ENCODE measurements around the gene TBC1D14. TPM values are rescaled to one million over a fixed set of nuclear protein-coding genes. Genes with fewer than 3 reads are reported as not detected.
A peak's percentile ranks its signal among the peaks of the same experiment; 100 is the strongest.

Gene TBC1D14, protein sequence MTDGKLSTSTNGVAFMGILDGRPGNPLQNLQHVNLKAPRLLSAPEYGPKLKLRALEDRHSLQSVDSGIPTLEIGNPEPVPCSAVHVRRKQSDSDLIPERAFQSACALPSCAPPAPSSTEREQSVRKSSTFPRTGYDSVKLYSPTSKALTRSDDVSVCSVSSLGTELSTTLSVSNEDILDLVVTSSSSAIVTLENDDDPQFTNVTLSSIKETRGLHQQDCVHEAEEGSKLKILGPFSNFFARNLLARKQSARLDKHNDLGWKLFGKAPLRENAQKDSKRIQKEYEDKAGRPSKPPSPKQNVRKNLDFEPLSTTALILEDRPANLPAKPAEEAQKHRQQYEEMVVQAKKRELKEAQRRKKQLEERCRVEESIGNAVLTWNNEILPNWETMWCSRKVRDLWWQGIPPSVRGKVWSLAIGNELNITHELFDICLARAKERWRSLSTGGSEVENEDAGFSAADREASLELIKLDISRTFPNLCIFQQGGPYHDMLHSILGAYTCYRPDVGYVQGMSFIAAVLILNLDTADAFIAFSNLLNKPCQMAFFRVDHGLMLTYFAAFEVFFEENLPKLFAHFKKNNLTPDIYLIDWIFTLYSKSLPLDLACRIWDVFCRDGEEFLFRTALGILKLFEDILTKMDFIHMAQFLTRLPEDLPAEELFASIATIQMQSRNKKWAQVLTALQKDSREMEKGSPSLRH
- 60.8 and 61.8 TPM in 2 replicates for total RNA-seq
- long read RNA-seq, full-length matches to known transcripts, result 52 of 102 reads
- long read RNA-seq, partial matches to known transcripts, result 36 of 102 reads
- long read RNA-seq, other reads (novel, unspliced or antisense), result 14 of 102 reads

GRCh38 chr4:6909113-6909969 lies at the start of gene TBC1D14:
Gene TBC1D14 (plus strand): TSS chr4:6909826. CDS start chr4:6923390, 13,564 bp downstream.
- H3K27me3 Mint-ChIP-seq, result peaks cover 12% of the 10 kb centered on the region
- H3K27ac Mint-ChIP-seq, result peak within 1 kb of the TSS; percentile 98
- H3K9me3 Mint-ChIP-seq (ENCODE audit: low read depth), result no peaks in the 10 kb centered on the region

DNA sequence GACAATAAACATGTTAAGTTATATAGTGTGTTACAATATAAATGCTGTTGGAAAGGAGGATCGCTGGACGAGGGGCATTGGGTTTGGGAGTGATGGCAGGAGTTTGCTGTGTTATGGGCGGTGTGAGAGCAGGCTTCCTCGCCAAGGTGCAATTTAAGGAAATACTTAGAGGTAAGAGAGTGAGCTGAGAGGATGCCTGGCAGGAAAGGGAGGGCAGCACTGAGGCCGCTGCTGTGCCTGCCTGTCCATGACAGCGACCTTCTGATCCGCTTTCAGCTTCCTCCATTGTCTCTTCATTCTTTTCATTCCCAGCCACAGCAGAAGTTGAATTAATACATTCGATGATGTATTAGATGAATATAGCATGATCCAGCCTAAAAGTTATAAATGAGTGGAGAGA lies 41.2 kb upstream of the TBC1D14 start:
- H3K27ac Mint-ChIP-seq, result peak overlapping the region; percentile 9
- no peak overlapping the region for H3K4me3 Mint-ChIP-seq (ENCODE audit: low read depth)
- DNase-seq (ENCODE audit: low spot score, unreplicated experiment), result no peak
- H3K9me3 Mint-ChIP-seq (ENCODE audit: low read depth), result no peaks in the 10 kb centered on the region
- TF ChIP-seq, protein P1, sequence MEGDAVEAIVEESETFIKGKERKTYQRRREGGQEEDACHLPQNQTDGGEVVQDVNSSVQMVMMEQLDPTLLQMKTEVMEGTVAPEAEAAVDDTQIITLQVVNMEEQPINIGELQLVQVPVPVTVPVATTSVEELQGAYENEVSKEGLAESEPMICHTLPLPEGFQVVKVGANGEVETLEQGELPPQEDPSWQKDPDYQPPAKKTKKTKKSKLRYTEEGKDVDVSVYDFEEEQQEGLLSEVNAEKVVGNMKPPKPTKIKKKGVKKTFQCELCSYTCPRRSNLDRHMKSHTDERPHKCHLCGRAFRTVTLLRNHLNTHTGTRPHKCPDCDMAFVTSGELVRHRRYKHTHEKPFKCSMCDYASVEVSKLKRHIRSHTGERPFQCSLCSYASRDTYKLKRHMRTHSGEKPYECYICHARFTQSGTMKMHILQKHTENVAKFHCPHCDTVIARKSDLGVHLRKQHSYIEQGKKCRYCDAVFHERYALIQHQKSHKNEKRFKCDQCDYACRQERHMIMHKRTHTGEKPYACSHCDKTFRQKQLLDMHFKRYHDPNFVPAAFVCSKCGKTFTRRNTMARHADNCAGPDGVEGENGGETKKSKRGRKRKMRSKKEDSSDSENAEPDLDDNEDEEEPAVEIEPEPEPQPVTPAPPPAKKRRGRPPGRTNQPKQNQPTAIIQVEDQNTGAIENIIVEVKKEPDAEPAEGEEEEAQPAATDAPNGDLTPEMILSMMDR (IDR thresholded peaks at IDR 0.05; ENCODE audit: unreplicated experiment), result no peak
- H3K4me1 Mint-ChIP-seq (ENCODE audit: low read depth), result no peaks in the 10 kb centered on the region
- no peaks in the 10 kb centered on the region for H3K27me3 Mint-ChIP-seq
- H3K36me3 Mint-ChIP-seq (ENCODE audit: insufficient read depth), result peaks cover 22% of the 10 kb centered on the region

More at GRCh38 chr4:6909113-6909969, at the start of gene TBC1D14:
- TF ChIP-seq, protein P1 (IDR thresholded peaks at IDR 0.05; ENCODE audit: unreplicated experiment), result peak; percentile 47
- DNase-seq (ENCODE audit: low spot score, unreplicated experiment), result peak; percentile 79
- Mint-ChIP-seq H3K4me3 (ENCODE audit: low read depth) (peak within 1 kb of the TSS; percentile 96), H3K4me1 (ENCODE audit: low read depth) (peaks cover 24% of the 10 kb centered on the region), H3K36me3 (ENCODE audit: insufficient read depth) (no peaks in the 10 kb centered on the region)

DNA sequence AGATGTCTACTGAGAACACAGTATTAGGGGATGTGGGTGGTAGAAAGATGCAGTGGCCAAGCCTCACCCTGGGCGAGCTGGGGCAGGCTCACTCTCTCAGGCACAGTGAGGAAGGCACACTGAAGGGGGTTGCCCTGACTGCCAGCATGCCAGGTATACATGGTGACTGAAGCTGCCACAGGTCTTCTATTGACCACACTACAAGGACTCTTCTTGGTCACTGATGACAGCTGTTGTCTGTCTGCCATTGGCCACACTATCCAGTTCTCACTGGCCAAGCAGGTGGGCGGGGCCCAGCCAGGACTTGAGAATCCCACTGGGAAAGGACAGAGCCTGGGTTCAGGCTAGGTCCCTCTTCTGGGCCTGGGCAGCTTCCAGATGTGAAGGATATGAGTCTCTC lies 39.7 kb upstream of the TBC1D14 start:
- Mint-ChIP-seq H3K4me1 (ENCODE audit: low read depth) (no peaks in the 10 kb centered on the region), H3K27ac (no peak overlapping the region), H3K27me3 (no peaks in the 10 kb centered on the region), H3K4me3 (ENCODE audit: low read depth) (no peak overlapping the region), H3K36me3 (ENCODE audit: insufficient read depth) (peaks cover 15% of the 10 kb centered on the region), H3K9me3 (ENCODE audit: low read depth) (no peaks in the 10 kb centered on the region)
- no peak for DNase-seq (ENCODE audit: low spot score, unreplicated experiment)
- TF ChIP-seq, protein P1 (IDR thresholded peaks at IDR 0.05; ENCODE audit: unreplicated experiment), result no peak

- Mint-ChIP-seq H3K4me3 (ENCODE audit: low read depth) (no peak overlapping the region), H3K27me3 (no peaks in the 10 kb centered on the region), H3K9me3 (ENCODE audit: low read depth) (no peaks in the 10 kb centered on the region), H3K4me1 (ENCODE audit: low read depth) (no peaks in the 10 kb centered on the region), H3K27ac (no peak overlapping the region), H3K36me3 (ENCODE audit: insufficient read depth) (peaks cover 22% of the 10 kb centered on the region)
- no peak for DNase-seq (ENCODE audit: low spot score, unreplicated experiment)
- TF ChIP-seq, protein P1 (IDR thresholded peaks at IDR 0.05; ENCODE audit: unreplicated experiment), result no peak
These were observed 36.3 kb upstream of the TBC1D14 start for GRCh38 chr4:6873291-6873690.

Measured in progenitor cell of endocrine pancreas (in vitro differentiated cells).